ENCODE data around the gene SPR.
A peak's percentile ranks its signal among the peaks of the same experiment; 100 is the strongest.

The SPR gene

DNA sequence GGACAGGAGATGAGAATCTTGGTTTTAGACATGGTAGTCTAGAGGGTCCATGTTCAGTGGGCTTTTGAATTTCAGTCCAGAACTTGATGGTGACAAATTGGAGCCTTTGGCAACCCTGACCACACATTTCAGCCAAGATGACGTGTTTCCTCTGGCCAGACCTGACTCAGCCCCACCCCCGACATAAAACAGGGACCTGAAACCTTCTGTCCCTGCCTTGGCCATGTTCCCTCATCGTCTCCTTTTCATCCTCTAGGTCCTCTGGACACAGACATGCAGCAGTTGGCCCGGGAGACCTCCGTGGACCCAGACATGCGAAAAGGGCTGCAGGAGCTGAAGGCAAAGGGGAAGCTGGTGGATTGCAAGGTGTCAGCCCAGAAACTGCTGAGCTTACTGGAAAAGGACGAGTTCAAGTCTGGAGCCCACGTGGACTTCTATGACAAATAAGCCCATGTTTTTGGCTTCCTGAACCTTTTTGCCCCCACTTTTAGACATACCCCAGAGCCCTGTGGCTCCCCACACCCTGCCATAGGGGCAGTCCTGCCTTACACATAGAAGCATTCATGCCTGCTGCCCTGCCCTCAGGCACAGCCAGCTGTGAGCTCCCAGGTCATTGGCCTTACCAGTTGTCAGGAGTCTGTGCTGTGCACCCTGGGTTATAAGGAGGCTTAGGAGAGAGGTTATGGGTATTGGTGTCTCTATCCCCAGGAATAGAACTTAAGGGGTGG is 4.0 kb downstream of the SPR start:
- TF ChIP-seq, protein P1, sequence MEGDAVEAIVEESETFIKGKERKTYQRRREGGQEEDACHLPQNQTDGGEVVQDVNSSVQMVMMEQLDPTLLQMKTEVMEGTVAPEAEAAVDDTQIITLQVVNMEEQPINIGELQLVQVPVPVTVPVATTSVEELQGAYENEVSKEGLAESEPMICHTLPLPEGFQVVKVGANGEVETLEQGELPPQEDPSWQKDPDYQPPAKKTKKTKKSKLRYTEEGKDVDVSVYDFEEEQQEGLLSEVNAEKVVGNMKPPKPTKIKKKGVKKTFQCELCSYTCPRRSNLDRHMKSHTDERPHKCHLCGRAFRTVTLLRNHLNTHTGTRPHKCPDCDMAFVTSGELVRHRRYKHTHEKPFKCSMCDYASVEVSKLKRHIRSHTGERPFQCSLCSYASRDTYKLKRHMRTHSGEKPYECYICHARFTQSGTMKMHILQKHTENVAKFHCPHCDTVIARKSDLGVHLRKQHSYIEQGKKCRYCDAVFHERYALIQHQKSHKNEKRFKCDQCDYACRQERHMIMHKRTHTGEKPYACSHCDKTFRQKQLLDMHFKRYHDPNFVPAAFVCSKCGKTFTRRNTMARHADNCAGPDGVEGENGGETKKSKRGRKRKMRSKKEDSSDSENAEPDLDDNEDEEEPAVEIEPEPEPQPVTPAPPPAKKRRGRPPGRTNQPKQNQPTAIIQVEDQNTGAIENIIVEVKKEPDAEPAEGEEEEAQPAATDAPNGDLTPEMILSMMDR (IDR thresholded peaks at IDR 0.05; ENCODE audit: low read depth, low read length), result no peak
- DNase-seq (ENCODE audit: extremely low read depth, low read depth), result no peak

- TF ChIP-seq, protein P1 (IDR thresholded peaks at IDR 0.05; ENCODE audit: low read depth, low read length), result peak; percentile 91
- DNase-seq (ENCODE audit: extremely low read depth, low read depth), result peak; percentile 52
Observed at GRCh38 chr2:72892506-72893173, 5.4 kb downstream of the SPR start.

GRCh38 chr2:72893594-72894319 is 6.5 kb downstream of the SPR start:
- TF ChIP-seq, protein P1 (IDR thresholded peaks at IDR 0.05; ENCODE audit: low read depth, low read length), result peak; percentile 74
- DNase-seq (ENCODE audit: extremely low read depth, low read depth), result peak; percentile 29

- DNase-seq (ENCODE audit: extremely low read depth, low read depth), result no peak
- TF ChIP-seq, protein P1 (IDR thresholded peaks at IDR 0.05; ENCODE audit: low read depth, low read length), result no peak
Observed at GRCh38 chr2:72894514-72894913, 7.3 kb downstream of the SPR start.

- no peak for DNase-seq (ENCODE audit: extremely low read depth, low read depth)
- TF ChIP-seq, protein P1 (IDR thresholded peaks at IDR 0.05; ENCODE audit: low read depth, low read length), result no peak
Observed at GRCh38 chr2:72895154-72895553, 7.9 kb downstream of the SPR start.

GRCh38 chr2:72895759-72896281 is 8.6 kb downstream of the SPR start:
- TF ChIP-seq, protein P1 (IDR thresholded peaks at IDR 0.05; ENCODE audit: low read depth, low read length), result no peak
- no peak for DNase-seq (ENCODE audit: extremely low read depth, low read depth)
